HG03108 (cell line): ENCODE measurements around the gene ITSN2.
A peak's percentile ranks its signal among the peaks of the same experiment; 100 is the strongest.
"Not testable (repeated sequence)": the region's sequence is repeated elsewhere in the genome, so short reads cannot be mapped to it uniquely, and the experiment has no call there.

Source experiments
- ATAC-seq: cut with Tn5 transposase; IDR thresholded peaks from one replicate; pipeline ENCODE4 v1.9.1; 2021; ENCODE audit warnings: moderate library complexity; ENCODE audit not compliant: unreplicated experiment

The ITSN2 gene

DNA sequence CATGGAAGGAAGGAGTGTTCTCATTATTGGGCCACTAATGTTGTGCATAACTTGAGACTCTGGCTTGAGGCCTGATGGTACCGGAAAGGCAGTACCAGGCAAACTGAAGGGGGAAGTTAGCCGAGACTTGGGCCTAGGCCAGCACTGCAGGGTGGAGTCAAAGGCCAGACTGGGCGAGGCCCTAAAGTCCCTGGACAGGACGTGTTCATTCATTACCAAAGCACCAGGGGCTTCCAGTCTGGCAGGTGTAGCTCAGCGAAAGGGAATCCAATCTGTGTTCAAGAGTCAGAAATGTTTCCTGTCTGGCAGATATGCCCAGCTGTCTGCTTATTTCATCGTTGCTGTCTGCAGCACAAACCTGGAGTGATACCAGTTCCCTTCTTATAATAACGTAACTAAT is 4.7 kb upstream of the ITSN2 start:
- peak; percentile 23 for ATAC-seq

DNA sequence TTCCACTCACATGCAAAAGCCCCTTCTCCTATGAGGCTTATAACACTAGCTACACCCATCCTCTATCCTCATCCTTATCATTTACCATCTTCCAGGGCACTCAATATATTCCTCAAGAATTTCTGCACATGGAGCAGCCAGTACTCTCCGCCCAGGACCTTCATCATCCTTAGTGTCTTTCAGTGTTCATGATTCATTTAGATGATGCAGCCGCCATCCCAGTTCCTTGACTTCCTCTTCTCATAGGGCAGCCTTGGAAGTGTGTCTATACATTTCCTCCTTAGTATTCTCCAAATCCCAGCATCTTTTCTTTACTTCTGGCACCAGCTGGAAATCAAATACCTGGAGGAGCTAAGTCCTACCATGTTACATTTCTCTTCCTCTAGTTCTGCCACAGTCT is 3.0 kb upstream of the ITSN2 start:
- no peak for ATAC-seq

DNA sequence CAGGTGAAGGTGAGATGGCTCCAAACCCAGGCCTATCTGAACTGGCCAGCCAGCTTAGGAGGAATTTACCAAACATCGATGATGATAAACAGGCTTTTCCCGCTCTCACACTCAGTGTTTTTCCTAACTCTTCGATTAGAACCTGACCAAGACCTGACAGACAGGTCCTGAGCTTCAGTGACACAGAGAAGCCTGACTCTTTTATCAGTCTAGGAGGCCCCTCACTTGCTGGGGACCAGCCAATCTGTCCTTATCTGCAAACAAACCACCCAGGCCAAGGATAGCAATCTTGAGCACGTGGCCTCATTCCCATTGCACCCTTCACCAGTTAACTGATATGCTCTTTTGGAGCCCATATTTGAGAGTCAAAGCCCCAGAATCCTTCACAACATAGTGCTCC is 1.9 kb upstream of the ITSN2 start:
- no peak for ATAC-seq

DNA sequence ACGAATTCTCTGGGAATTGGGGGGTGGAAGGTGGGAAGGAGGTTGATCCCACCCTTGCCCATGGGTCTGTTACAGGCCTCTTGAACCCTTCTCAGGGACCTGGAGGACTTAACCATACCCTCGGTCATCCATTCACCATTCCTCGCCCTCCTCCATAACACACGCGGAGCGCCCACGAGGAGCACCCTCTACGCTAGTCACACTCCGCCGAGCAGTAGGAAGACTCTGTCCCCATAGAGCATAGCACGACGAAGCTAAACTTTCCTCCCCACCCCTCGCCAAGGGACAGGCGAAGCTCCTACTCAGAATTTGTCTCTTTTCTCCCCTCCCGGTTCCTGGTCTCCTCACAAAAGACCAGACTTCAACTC is 611 bp upstream of the ITSN2 start:
- no peak for ATAC-seq

DNA sequence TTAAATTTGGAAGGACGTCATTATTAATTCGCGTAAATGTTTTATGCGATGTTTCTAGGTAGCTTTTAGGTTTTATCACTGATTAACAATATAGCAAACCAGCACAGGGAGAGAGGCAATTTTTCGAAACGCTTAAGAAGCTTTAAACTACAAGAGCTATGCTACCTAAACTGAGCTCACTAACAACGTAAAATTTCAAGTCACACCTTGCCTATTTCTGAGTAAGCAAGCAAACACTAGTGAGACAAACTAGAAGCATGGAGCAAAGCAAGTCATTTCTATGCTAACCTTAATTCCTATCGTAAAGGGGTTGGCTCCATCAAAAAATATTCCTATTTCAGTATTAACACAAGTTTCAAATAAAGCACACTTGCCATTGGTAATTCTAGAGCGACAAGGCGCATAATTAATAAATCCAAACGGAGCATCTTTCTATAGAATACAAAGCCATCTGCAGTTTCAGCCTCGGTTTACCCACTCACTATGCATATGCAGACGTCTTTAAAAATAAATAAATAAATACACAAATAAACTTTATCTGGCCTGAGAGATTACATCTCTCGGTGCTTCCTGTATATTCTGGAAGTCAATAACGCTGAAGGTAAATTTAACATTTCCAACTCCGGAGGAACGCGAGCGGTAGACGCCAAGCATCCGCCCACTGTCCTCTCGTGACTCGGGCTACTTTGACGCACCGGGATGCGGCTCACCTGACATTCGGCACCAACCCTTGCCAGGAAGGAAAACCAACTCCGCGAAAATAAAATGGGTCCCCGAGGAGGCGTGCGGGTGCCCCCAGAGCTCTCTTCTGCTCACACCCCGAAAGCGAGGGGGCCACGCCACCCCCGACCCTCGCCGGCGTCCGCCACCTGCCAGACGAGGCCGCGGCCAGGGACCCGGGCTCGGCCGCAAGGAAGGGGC is 947 bp downstream of the ITSN2 start:
- ATAC-seq: peak; percentile 6

DNA sequence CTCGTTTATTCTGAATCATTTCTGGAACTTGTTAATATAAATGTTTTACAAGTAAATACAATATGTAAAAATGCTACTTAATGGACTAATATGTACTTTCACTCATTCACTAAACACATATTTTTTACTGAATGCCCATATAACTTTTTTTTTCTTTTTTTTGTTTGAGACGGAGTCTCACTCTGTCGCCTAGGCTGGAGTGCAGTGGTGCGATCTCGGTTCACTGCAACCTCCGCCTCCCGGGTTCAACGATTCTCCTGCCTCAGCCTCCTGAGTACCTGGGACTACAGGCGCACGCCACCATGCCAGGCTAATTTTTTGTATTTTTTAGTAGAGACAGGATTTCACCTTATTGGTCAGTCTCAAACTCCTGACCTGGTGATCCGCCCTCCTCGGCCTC is 2.6 kb downstream of the ITSN2 start:
- not testable (repeated sequence) for ATAC-seq

DNA sequence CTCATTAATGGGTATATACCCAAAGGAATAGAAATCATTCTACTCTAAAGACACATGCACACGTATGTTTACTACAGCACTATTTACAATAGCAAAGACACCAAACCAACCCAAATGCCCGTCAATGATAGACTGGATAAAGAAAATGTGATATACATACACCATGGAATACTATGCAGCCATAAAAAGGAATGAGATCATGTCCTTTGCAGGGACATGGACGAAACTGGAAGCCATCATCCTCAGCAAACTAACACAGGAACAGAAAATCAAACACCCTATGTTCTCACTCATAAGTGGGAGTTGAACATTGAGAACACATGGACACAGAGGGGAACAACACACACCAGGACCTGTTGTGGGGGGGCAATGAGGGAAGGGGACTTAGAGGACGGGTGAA is 3.2 kb downstream of the ITSN2 start:
- ATAC-seq: not testable (repeated sequence)

DNA sequence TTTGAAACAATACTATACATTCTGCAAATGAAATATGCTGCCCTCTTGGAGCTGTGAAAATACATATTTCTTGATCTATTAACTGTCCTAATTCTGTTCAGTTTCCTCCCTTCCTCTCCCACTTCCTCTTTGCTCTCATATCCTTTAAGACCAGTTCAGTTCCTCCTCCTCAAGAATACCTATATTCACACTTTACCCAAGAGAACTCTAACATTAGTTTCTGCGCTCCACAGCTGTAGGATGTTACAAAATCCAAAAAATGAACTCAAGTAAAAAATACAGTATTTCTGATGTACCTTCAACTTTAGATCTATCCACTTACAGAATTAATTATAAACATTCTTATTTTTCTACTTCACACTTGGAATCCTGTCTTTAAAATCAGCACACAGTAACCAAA is 5.4 kb downstream of the ITSN2 start:
- ATAC-seq: no peak

DNA sequence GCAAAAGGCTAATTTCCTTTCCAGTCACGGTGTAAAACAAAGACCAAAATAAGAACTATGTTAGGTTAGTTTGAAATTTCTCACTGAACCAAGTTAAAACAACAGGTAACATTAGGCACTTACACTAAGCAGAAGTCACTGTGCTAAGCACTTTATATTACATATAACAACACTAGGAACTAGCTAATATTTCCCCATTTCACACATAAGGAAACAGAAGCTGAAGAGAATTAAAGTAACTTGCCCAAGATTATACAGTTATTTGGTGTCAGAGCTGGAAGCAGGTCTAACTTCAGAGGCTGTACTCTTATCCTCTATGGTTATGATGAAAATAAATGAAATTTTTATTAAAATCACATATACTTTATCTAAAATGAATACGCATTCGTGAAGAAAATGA is 5.9 kb downstream of the ITSN2 start:
- no peak for ATAC-seq

DNA sequence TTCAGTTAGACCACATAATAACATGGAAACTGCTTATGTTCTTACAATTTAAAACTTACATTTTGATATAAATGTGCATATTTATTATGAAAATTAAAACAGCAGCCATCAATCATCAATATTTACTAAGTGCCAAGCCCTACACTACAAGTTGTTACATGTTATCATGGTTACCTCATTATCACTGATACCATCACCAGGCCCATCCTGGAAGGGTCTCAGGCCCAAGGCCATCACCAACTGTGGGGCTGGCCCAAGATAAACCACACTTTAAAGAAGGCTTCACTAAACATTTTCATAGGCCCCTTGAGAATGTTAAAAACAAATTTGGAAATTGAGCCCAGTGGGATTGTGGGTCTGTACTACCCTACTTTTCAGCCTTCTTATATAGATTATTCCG is 6.4 kb downstream of the ITSN2 start:
- ATAC-seq: no peak

DNA sequence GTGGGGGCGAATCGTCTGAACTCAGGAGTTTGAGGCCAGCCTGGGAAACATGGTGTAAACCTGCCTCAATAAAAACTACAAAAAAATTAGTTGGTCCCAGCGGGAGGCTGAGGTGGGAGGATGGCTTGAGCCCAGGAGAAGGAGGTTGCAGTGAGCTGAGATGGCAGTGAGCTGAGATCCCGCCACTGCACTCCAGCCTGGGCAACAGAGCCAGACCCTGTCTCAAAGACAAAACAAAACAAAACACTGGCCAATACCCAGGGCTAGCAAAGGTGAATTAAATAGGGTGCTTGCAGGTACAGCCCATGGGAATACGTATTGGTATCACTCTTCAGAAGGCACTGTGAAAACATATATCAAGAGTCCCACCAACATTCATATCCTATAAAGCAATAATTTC is 7.0 kb downstream of the ITSN2 start:
- ATAC-seq: no peak

DNA sequence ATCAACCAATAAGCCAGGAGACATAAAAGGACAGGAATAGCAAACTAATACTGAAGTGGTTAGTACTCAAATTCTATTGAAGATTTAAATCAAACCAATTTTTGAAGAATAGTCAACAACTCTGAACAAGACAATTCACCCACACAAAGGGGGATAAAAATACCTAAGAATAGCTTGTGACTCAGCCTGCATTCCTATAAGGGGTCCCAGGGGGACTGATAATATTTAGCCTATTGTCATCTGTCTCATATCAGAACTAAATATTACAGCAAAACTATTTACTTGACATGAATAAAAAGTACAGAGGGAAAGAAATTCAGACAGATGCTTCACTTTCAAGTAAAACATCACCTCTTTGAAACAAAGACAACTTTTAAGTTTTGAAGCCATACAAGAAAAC is 7.7 kb downstream of the ITSN2 start:
- no peak for ATAC-seq

DNA sequence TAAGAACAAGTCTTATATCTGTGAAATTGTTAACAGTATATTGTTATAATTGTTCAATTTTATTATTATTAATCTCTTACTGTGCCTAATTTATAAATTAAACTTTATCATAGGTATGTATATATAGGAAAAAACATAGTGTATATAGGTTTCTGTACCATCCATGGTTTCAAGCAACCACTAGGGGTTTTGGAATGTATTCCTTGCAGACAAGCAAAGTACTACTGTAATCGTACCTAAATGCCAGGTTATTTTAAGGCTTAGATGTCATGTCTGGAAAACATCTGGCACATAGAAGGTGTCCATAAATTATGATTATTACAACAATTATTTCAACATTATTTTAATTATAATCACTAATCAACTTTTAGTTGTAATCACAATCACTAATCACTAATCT is 8.4 kb downstream of the ITSN2 start:
- ATAC-seq: no peak

DNA sequence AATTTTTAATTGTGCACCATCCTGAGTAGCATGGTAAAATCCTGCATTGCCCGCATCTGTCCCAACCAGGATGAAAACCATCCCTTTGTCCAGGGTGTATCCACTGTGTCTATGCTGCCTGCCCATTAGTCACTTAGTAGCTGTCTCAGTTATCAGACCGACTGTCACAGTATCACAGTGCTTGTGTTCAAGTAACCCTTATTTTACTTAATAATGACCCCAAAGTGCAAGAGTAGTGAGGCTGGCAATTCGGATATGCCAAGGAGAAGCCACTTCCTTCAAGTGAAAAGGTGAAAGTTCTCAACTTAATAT is 8.8 kb downstream of the ITSN2 start:
- ATAC-seq: no peak

DNA sequence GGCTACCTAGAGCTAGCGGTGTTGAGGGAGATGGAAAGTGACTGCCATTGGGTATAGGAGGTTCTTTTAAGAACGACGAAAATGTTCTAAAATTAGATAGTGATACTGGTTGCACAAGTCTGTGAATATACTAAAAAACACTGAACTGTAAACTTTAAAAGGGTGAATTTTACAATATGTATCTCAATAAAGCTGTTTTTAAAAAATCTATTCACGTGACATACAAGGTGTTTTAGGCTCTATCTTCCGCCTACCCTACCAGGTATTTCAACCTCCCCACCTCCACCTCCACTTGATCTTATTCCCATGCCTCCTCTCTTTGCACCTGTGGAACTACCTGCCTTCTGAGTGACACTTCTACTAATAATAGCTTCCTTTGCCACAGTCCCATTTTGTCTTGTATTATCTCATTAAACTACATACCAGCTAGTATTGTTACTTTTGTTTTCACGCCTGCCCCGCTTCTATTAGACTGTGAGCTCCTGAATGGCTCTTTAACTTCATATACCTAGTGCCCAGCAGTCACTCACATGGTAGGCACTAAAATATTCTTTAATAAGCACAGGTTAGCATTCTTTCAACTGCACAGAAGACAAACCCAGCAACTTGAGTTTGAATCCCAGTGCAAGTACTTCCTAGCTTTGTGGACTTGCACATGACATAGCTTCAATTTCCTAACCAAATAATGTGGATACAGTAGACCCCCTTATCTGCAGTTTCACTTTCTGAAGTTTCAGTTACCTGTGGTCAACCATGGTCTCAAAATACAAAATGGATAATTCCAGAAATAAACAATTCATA is 9.3 kb downstream of the ITSN2 start:
- ATAC-seq: no peak

DNA sequence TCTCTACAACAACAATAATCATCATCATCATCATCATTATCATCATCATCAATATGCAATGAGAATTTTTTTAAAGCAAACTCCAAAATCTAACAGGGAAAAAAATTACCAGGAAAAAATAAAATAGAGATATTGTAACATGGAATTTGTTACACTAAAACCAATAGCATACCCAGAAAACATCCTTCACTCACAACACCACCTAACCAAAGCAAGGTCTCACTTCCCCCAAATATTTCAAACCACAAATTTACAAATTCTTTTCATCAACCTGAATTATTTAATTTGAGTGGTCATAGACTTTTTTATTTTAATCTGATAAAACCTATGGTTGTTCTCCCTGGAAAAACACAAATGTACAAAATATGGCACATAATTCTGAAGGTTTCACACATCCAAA is 11.2 kb downstream of the ITSN2 start:
- ATAC-seq: no peak

DNA sequence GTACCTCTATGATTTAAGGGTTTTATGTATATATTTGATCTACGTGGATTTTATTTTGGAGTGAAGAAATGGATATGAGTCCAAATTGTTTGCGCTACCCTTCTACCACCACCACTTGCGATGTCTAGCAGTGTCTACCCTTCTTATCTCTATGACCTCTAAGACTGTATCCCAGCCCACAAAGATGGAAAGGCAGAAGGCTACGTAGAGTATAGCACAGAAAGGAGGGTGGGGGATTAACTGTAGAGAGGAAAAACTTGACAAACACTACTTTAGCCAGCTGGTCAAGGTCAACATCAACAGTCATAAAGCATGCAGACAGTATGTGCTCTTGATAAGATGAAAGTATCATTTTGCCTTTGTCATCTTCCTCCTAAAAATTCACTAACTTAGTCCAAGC is 14.4 kb downstream of the ITSN2 start:
- ATAC-seq: no peak

DNA sequence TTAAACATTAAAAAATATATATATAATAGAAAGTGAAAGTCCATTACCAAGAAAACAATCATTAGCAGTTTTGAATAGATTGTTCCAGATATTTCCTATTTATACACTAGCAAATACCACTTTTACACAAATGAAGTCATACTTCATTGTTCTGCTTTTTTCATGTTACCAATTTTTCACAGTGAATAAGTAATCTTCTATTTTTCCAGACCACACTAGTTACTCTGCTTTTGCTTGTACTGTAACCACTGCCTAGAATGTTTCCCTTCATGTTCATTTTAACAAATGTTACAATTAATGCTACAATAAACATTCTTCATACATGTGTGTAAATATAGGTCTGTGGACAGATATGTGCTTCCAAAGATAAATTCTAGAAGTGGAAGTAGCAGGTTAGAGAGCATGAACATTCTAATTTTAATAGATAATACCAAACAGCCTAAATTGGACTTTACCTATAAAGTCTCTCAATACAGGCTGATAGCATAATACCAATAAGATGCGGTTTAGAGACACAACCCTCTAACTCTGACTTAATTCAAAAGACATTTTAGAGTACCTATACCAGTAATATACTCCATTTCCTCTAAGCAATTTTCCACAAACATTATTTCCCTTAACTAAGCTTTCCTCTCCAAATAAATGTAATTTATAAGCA is 17.0 kb downstream of the ITSN2 start:
- ATAC-seq: peak; percentile 60

DNA sequence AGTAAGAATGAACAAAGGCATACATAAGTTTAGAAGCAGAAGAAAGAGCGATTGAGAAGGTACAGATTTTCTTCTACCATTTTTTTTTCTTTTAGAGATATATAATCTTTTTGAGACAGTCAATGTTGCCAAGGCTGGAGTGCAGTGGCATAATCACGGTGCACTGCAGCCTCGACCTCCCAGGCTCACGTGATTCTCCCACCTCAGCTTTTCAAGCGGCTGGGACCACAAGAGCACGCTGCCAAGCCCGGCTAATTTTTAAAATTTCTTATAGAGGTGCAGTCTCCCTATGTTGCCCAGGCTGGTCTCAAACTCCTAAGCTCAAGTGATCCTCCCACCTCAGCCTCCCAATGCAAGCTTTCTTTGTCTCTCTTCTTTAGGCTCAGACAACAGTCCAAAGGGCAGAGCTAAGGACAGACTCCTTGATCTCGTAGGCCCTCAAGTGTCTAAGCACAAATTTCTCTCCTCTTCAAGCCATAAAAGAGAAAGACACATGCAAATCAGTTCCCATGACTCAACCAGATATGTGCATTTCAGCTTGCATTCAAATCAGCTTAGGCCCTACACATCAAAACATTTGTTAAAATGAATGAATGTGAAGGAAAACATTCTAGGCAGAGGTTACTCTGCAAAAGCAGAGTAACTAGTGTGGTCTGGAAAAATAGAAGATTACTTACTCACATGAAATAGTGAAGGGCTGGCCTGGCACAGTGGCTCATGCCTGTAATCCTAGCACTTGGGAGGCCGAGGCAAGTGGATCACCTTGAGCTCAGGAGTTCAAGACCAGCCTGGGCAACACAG is 18.0 kb downstream of the ITSN2 start:
- peak; percentile 51 for ATAC-seq

DNA sequence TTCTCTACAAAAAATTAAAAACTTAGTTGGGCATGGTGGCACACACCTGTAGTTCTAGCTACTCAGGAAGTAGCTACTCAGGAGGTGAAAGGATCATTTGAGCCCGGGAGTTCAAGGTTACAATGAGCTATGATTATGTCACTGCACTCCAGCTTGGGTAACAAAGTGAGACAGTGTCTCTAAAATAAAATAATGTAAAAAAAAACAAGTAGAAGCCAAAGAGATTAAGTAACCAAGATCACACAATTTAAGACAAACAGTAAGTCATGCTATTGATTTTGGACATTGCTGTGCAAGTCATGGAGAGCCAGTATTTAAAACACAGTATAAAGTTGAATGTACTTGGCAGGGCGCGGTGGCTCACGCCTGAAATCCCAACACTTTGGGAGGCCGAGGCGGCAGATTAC is 20.5 kb downstream of the ITSN2 start:
- ATAC-seq: no peak

DNA sequence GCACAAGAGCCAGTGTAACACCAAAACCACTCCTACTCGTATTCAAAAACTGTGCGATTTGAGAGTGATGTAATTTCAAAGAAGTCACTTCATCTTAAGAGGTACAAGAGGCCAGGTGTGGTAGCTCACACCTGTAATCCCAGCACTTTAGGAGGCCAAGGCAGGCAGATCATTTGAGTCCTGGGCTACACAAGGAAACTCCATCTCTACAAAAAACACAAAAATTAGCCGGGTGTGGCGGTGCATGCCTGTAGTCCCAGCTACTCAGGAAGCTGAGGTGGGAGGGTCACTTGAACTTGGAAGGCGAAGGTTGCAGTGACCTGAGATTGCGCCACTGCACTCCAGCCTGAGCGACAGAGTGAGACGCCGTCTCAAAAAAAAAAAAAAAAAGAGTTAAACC is 21.2 kb downstream of the ITSN2 start:
- not testable (repeated sequence) for ATAC-seq
